ENCODE measurements around the gene RBM23.

The RBM23 gene

DNA sequence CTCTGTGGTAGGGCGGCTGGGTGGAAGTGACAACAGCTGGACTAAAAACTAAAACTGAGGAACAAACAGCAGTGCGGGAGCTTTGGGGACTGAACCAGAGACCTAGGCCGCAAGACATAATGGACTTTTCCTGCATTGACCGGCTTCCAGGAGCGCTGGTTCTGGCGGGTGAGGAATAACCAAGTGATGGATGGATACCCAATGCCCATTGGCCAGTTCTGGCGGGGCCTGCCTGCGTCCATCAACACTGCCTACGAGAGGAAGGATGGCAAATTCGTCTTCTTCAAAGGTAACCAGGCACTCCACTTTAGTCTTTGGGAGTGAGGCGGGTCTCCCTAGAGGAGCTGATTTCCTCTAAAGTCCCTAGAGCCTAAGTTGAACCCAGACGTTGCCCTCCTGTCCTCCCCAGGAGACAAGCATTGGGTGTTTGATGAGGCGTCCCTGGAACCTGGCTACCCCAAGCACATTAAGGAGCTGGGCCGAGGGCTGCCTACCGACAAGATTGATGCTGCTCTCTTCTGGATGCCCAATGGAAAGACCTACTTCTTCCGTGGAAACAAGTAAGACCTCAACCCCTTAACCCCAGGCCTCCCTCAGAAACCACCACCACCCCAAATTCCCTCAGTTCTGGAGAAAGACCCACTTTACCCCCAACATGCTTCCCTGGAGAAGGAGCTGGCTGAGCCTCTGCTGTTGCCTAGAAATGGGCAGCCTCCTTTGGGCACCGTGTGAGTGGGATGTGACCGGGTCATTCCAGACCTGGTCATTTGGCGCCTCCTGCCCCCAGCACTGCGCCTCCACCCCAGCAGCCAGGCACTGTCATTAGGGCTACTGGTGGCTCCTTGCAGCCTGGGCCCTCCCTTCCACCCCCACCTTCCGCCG, 74.5 kb downstream of the RBM23 start:
- DNase-seq (ENCODE audit: low spot score) (no peak), FAIRE-seq (no peak)
